Neural progenitor cell (in vitro differentiated cells): ENCODE measurements around the gene SLC41A3.

ENCODE experiments used
- EZH2 ChIP-seq: fragments of 200-600 bp; sonication (generic); IDR thresholded peaks from 2 replicates; pipeline ENCODE4 v1.6.1; 2017; ENCODE audit warnings: antibody characterized with exemption, mild to moderate bottlenecking, moderate library complexity
- TF ChIP-seq, protein P1 (sequence below): fragments of 200-600 bp; sonication (generic); IDR thresholded peaks from 2 replicates; pipeline ENCODE4 v1.5.1; 2017; ENCODE audit warnings: antibody characterized with exemption, mild to moderate bottlenecking

DNA sequence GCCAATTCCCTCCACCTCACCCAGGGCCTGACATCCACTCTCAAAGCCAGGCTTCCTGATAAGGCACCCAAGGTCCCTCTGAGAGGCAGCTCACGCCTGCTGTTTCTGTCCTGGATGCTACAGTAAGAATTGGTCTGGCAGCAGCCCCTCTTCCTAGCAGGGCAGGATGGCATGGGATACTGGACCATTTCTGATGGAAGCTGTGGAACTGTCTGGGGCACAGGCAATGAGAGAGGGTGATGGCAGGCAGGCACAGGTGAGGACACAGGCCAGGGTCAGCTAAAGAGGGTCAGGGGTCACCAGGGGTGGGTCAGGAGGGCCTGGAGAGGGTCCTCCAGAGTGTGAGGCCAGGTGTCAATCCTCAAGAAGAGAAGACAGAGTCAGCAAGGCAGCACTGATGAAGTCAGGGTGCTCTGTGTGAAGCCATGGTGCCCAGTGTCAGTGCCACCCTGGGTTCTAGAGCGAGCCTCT, 41.9 kb upstream of the SLC41A3 start:
- TF ChIP-seq, protein P1, sequence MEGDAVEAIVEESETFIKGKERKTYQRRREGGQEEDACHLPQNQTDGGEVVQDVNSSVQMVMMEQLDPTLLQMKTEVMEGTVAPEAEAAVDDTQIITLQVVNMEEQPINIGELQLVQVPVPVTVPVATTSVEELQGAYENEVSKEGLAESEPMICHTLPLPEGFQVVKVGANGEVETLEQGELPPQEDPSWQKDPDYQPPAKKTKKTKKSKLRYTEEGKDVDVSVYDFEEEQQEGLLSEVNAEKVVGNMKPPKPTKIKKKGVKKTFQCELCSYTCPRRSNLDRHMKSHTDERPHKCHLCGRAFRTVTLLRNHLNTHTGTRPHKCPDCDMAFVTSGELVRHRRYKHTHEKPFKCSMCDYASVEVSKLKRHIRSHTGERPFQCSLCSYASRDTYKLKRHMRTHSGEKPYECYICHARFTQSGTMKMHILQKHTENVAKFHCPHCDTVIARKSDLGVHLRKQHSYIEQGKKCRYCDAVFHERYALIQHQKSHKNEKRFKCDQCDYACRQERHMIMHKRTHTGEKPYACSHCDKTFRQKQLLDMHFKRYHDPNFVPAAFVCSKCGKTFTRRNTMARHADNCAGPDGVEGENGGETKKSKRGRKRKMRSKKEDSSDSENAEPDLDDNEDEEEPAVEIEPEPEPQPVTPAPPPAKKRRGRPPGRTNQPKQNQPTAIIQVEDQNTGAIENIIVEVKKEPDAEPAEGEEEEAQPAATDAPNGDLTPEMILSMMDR, result no peak
- no peak for TF ChIP-seq EZH2
